SK-N-SH (cell line): ENCODE data around the gene SHLD1. TPM values are rescaled to one million over a fixed set of nuclear protein-coding genes. Genes with fewer than 3 reads are reported as not detected.
A peak's percentile ranks its signal among the peaks of the same experiment; 100 is the strongest.
"Not testable (repeated sequence)": the region's sequence is repeated elsewhere in the genome, so short reads cannot be mapped to it uniquely, and the experiment has no call there.

Source experiments
- CTCF ChIA-PET: fragments of 300-600, 350-600 bp; formaldehyde crosslinking; extraction: SDS; loops from one replicate; lab custom pipeline; 2021; lab: Yijun Ruan, JAX
- POLR2A ChIA-PET: fragments of 350-600 bp; sonication (Branson Sonifier 250); formaldehyde crosslinking; extraction: SDS; loops from one replicate; lab custom pipeline; 2020; ENCODE audit warnings: antibody characterized with exemption, inconsistent platforms; lab: Yijun Ruan, JAX
- DNase-seq: peaks from one replicate; pipeline ENCODE4 v3.0.0; 2012
- H2AFZ ChIP-seq: fragments of 200-600 bp; sonication (generic); 2 replicates; pipeline ENCODE4 v1.8.1; 2016; ENCODE audit warnings: antibody characterized with exemption, mild to moderate bottlenecking, low read depth
- H3F3A ChIP-seq: fragments of 200-600 bp; sonication (generic); replicated peaks from 2 replicates; pipeline ENCODE3; 2016; ENCODE audit warnings: antibody characterized with exemption, mild to moderate bottlenecking; ENCODE audit not compliant: insufficient read depth
- H3K27ac ChIP-seq, 2 experiments: fragments of 200-500 bp in 1 of 2; fragments of 200-600 bp in 1 of 2; sonication (Bioruptor generic) in 1 of 2; sonication (generic), shearing (Covaris generic) in 1 of 2; 2 replicates each; pipeline versions ENCODE4 v1.5.1 to v1.6.1; 2014 to 2016; ENCODE audit warnings: low read depth in 2 of 2, inconsistent platforms in 1 of 2, low read length in 1 of 2, mild to moderate bottlenecking in 1 of 2, mixed read lengths in 1 of 2
- H3K27me3 ChIP-seq: fragments of 200-600 bp; sonication (generic), shearing (Covaris generic); 2 replicates; pipeline ENCODE4 v1.6.1; 2016; ENCODE audit warnings: mixed run types; ENCODE audit not compliant: insufficient read depth
- H3K36me3 ChIP-seq, 2 experiments: fragments of 200-500 bp in 1 of 2; fragments of 200-600 bp in 1 of 2; sonication (Bioruptor generic) in 1 of 2; sonication (generic) in 1 of 2; replicated peaks in 1 of 2; 2 replicates each; pipeline versions ENCODE3 to v1.5.1; 2014 to 2016; ENCODE audit warnings: low read length in 1 of 2, mild to moderate bottlenecking in 1 of 2; ENCODE audit not compliant: insufficient read depth in 2 of 2, control insufficient read depth in 1 of 2
- H3K4me1 ChIP-seq, 2 experiments: fragments of 200-500 bp in 1 of 2; fragments of 200-600 bp in 1 of 2; sonication (Bioruptor generic) in 1 of 2; sonication (generic), shearing (Covaris generic) in 1 of 2; 2 replicates each; pipeline versions ENCODE4 v1.5.1 to v1.6.1; 2014 to 2016; ENCODE audit warnings: low read depth in 1 of 2, low read length in 1 of 2, mixed run types in 1 of 2; ENCODE audit not compliant: insufficient read depth in 2 of 2, control insufficient read depth in 1 of 2
- H3K4me2 ChIP-seq: fragments of 200-600 bp; sonication (generic), shearing (Covaris generic); 2 replicates; pipeline ENCODE4 v1.6.1; 2017; ENCODE audit warnings: mixed run types
- H3K4me3 ChIP-seq, 2 experiments: fragments of 200-500 bp in 1 of 2; fragments of 200-600 bp in 1 of 2; sonication (Bioruptor generic) in 1 of 2; sonication (generic), shearing (Covaris generic) in 1 of 2; 2 replicates each; pipeline versions ENCODE4 v1.5.1 to v1.8.1; 2014 to 2016; ENCODE audit warnings: low read depth in 2 of 2, inconsistent platforms in 1 of 2, low read length in 1 of 2, mild to moderate bottlenecking in 1 of 2, mixed read lengths in 1 of 2, moderate library complexity in 1 of 2
- H3K79me2 ChIP-seq: fragments of 200-600 bp; sonication (generic); 2 replicates; pipeline ENCODE4 v1.8.1; 2017; ENCODE audit warnings: mild to moderate bottlenecking; ENCODE audit not compliant: insufficient read depth
- H3K9ac ChIP-seq: fragments of 200-600 bp; sonication (generic); 2 replicates; pipeline ENCODE4 v1.6.1; 2017; ENCODE audit warnings: mixed run types
- H3K9me2 ChIP-seq: fragments of 200-600 bp; sonication (generic); 2 replicates; pipeline ENCODE4 v1.6.1; 2017; ENCODE audit warnings: mixed run types
- H3K9me3 ChIP-seq: fragments of 200-600 bp; sonication (generic); 2 replicates; pipeline ENCODE4 v1.6.1; 2017; ENCODE audit warnings: mixed run types, mild to moderate bottlenecking, moderate library complexity
- H4K20me1 ChIP-seq: fragments of 200-600 bp; sonication (generic); 2 replicates; pipeline ENCODE4 v1.6.1; 2017; ENCODE audit warnings: mild to moderate bottlenecking, mixed run types; ENCODE audit not compliant: insufficient read depth
- FOXM1 ChIP-seq: IDR thresholded peaks from 2 replicates; pipeline ENCODE4 v1.4.0; 2012; ENCODE audit warnings: low read depth, mild to moderate bottlenecking
- GATA2 ChIP-seq: sonication (generic); formaldehyde crosslinking; IDR thresholded peaks from 2 replicates; pipeline ENCODE4 v1.5.0; 2020; ENCODE audit warnings: mild to moderate bottlenecking, missing genetic modification reagents
- JUND ChIP-seq: IDR thresholded peaks from 2 replicates; pipeline ENCODE4 v1.4.0; 2012
- MEF2A ChIP-seq: IDR thresholded peaks from 2 replicates; pipeline ENCODE4 v1.4.0; 2012; ENCODE audit warnings: low read depth, borderline replicate concordance
- MXI1 ChIP-seq: IDR thresholded peaks from 2 replicates; pipeline ENCODE4 v1.6.1; 2012; ENCODE audit warnings: mild to moderate bottlenecking, low read depth, low read length, improper control_type of control experiment
- SIN3A ChIP-seq: IDR thresholded peaks from 2 replicates; pipeline ENCODE4 v1.6.1; 2012; ENCODE audit warnings: low read depth, mild to moderate bottlenecking, low read length, moderate library complexity, borderline replicate concordance
- TCF12 ChIP-seq: IDR thresholded peaks from 2 replicates; pipeline ENCODE4 v1.4.0; 2012
- YY1 ChIP-seq: IDR thresholded peaks from 2 replicates; pipeline ENCODE4 v1.4.0; 2012; ENCODE audit warnings: low read depth, mild to moderate bottlenecking
- WGBS: methylation state at CpG from one replicate; pipeline ENCODE4 v1.1.6; 2017; ENCODE audit warnings: low lambda C conversion rate; 5-methylcytosine and 5-hydroxymethylcytosine counted together
- polyA plus RNA-seq, 3 experiments: library from polyadenylated mRNA; depleted of rRNA; stranded (reverse); fragments of >200 nt; gene quantifications; 2 replicates each; pipeline ENCODE4 v1.2.3, GENCODE V29; 2012

SHLD1 gene
- polyA plus RNA-seq, 1 of the 3 experiments (the other 2 are of a cell fraction), result 4.5 TPM

DNA sequence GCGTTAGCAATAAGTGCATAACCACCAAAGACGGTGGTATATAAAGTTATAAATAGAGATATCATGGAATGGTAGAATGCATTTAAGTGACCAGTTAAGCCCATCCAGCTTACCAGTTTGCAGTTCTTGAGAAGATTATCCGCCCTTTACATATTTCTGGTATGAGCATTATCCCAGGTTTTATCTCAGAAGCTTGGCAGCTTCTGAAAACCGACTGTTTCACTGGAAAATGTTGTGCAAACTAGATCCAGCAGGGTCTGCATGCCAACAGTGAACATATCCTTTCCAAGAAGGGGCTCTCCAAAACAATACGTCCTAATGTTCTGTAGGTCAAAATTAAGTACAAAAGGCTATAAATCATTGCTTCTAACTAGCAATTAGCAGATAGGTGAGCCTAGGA is 29.5 kb upstream of the SHLD1 start:
- CTCF ChIA-PET, result no interaction called here
- H3K27me3 ChIP-seq, result no peaks in the 10 kb centered on the region
- TF ChIP-seq TCF12 (0 out of 2 replicates have a peak, but pooled peaks have one; percentile 5), MEF2A (no peak)
- TF ChIP-seq, all 33 proteins: peak for 1
- Histone ChIP-seq H3K79me2 (no peaks in the 10 kb centered on the region), H3F3A (peaks cover 12% of the 10 kb centered on the region), H2AFZ (no peak overlapping the region), H3K9ac (no peak overlapping the region), H3K4me2 (peak overlapping the region; percentile 46; the same call in 1 of the 2 replicates), H3K4me1 (peaks cover 0 to 16% of the 10 kb centered on the region in 2 experiments; a peak in 1 of 4 replicates), H4K20me1 (no peaks in the 10 kb centered on the region), H3K27ac (no peak overlapping the region), H3K4me3 (no peak overlapping the region), H3K9me3 (no peaks in the 10 kb centered on the region), H3K36me3 (no peaks in the 10 kb centered on the region), H3K9me2 (no peaks in the 10 kb centered on the region)
- WGBS, result 49% methylated on average over 5 of the region's 5 CpGs
- POLR2A ChIA-PET, result no interaction called here
- no peak for DNase-seq

DNA sequence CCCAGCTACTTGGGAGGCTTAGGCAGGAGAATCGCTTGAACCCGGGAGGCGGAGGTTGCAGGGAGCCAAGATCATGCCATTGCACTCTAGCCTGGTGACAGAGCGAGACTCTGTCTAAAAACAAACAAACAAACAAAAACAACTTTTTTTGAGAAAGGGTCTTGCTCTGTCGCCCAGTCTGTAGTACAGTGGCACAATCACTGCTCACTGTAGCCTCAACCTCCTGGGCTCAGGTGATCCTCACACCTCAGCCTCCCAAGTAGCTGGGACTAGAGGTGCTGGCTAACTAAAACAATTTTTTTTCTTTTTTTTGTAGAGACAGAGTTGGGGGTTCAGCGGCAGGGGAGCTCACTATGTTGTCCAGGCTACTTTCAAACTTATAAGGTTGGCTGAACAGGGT is 28.8 kb upstream of the SHLD1 start:
- 95% methylated on average over 6 of the region's 6 CpGs for WGBS
- H3K9me2 ChIP-seq, H3K27ac ChIP-seq, H3K79me2 ChIP-seq, H4K20me1 ChIP-seq, H3K27me3 ChIP-seq, H3K9ac ChIP-seq, H2AFZ ChIP-seq, H3K36me3 ChIP-seq, H3K4me3 ChIP-seq, H3K4me2 ChIP-seq, DNase-seq, H3K9me3 ChIP-seq, POLR2A ChIA-PET: not testable (repeated sequence)
- CTCF ChIA-PET, result interaction anchor here (0.7 kb wide), 1 partner anchor 501 kb away, joined by 3 read pairs; no protein-coding TSS in a partner anchor
- Histone ChIP-seq H3F3A (peaks cover 12% of the 10 kb centered on the region), H3K4me1 (peaks cover 0 to 16% of the 10 kb centered on the region in 2 experiments; a peak in 1 of 4 replicates)

DNA sequence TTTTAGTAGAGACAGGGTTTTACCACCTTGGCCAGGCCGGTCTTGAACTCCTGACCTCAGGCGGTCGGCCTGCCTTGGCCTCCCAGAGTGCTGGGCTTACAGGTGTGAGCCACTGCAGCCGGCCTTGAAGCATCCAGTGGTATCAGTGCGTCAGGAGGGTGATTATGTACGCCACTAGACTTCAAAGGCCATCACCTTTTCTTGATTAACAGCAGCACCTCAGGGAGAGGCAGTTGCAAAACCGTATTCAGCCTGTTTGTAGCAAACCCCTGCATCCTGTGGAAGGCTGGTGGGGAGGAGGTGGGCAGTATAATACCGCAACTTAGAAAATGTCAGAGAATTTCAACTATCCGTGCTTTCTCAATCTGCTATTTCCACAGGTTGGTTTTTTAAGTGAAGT is 27.3 kb upstream of the SHLD1 start:
- no peaks in the 10 kb centered on the region for H3K9me3 ChIP-seq
- no peak overlapping the region for H3K4me3 ChIP-seq
- H3K4me2 ChIP-seq, result no peak overlapping the region
- no peak overlapping the region for H2AFZ ChIP-seq
- POLR2A ChIA-PET, result no interaction called here
- no peaks in the 10 kb centered on the region for H4K20me1 ChIP-seq
- no peak overlapping the region for H3K27ac ChIP-seq
- no peak overlapping the region for H3K9ac ChIP-seq
- no peaks in the 10 kb centered on the region for H3K36me3 ChIP-seq
- WGBS, result 85% methylated on average over 9 of the region's 9 CpGs
- H3K27me3 ChIP-seq, result no peaks in the 10 kb centered on the region
- H3K79me2 ChIP-seq, result no peaks in the 10 kb centered on the region
- no peaks in the 10 kb centered on the region for H3K9me2 ChIP-seq
- DNase-seq, result no peak
- H3K4me1 ChIP-seq, result peaks cover 0 to 16% of the 10 kb centered on the region in 2 experiments; a peak in 1 of 4 replicates
- CTCF ChIA-PET, result no interaction called here
- peaks cover 12% of the 10 kb centered on the region for H3F3A ChIP-seq
- no peak for TF ChIP-seq YY1
- no peak for TF ChIP-seq FOXM1
- TF ChIP-seq JUND, result no peak
- TF ChIP-seq SIN3A, result no peak
- no peak for TF ChIP-seq GATA2
- TF ChIP-seq MXI1, result no peak

DNA sequence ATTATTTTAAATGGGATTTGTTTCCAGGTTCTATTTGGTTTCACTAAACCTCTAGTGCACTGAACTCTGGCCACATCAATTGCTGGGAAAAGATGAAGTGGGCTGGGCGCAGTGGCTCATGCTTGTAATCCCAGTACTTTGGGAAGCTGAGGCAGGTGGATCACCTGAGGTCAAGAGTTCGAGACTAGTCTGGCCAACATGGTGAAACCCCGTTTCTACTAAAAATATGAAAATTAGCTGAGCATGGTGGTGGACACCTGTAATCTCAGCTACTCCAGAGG is 25.1 kb upstream of the SHLD1 start:
- H3K36me3 ChIP-seq, POLR2A ChIA-PET, H3K9me3 ChIP-seq, H3K79me2 ChIP-seq, CTCF ChIA-PET, H4K20me1 ChIP-seq, DNase-seq, H3K9me2 ChIP-seq, H3K4me3 ChIP-seq, H3K9ac ChIP-seq, H2AFZ ChIP-seq, H3K27me3 ChIP-seq: not testable (repeated sequence)
- Histone ChIP-seq H3F3A (peaks cover 12% of the 10 kb centered on the region), H3K27ac (peak overlapping the region in 1 of 2 experiments; percentile 24; a peak in 1 of 4 replicates), H3K4me2 (peak overlapping the region; percentile 15; the same call in 1 of the 2 replicates), H3K4me1 (peaks cover 0 to 16% of the 10 kb centered on the region in 2 experiments; a peak in 1 of 4 replicates)
- WGBS, result 56% methylated on average over 3 of the region's 3 CpGs
